CD4-positive, alpha-beta memory T cell (primary cell): ENCODE data around the gene TLR5. TPM values are rescaled to one million over a fixed set of nuclear protein-coding genes. Genes with fewer than 3 reads are reported as not detected.
"Not testable (repeated sequence)": the region's sequence is repeated elsewhere in the genome, so short reads cannot be mapped to it uniquely, and the experiment has no call there.

Experiments
- CTCF ChIA-PET: fragments of 350-600 bp; sonication (Branson Sonifier 250); formaldehyde crosslinking; loops from one replicate; lab custom pipeline; 2021; ENCODE audit warnings: inconsistent platforms; ENCODE audit not compliant: partially characterized antibody; lab: Charles Lee
- POLR2A ChIA-PET: fragments of 350-600 bp; sonication (Branson Sonifier 250); formaldehyde crosslinking; loops from one replicate; lab custom pipeline; 2021; ENCODE audit not compliant: partially characterized antibody; lab: Charles Lee
- DNase-seq, 5 donors: peaks; one replicate each; pipeline versions ENCODE4 v3.0.0 to v3.0.0-alpha.2; 2020 to 2022; ENCODE audit warnings: mixed read lengths in 1 of 5
- H3K27ac ChIP-seq: one replicate; pipeline ENCODE4 v1.7.0; 2013; ENCODE audit warnings: low read depth, low read length
- H3K27me3 ChIP-seq: 2 replicates; pipeline ENCODE4 v1.7.0; 2013; ENCODE audit warnings: mild to moderate bottlenecking, low read length, moderate library complexity; ENCODE audit not compliant: insufficient read depth
- H3K36me3 ChIP-seq: 2 replicates; pipeline ENCODE4 v1.7.0; 2013; ENCODE audit warnings: mild to moderate bottlenecking, low read length, moderate library complexity; ENCODE audit not compliant: insufficient read depth
- H3K4me1 ChIP-seq: 2 replicates; pipeline ENCODE4 v1.7.0; 2013; ENCODE audit warnings: mild to moderate bottlenecking, low read length, moderate library complexity; ENCODE audit not compliant: insufficient read depth
- H3K4me3 ChIP-seq, 2 donors: one replicate each; pipeline ENCODE4 v1.7.0; 2013; ENCODE audit warnings: low read length in 2 of 2, mild to moderate bottlenecking in 1 of 2
- H3K9me3 ChIP-seq, 2 donors: one replicate each; pipeline ENCODE4 v1.7.0; 2013; ENCODE audit warnings: low read length in 2 of 2, control low read depth in 1 of 2; ENCODE audit not compliant: control insufficient read depth in 1 of 2
- H3K27ac Mint-ChIP-seq, 7 donors: one replicate each; pipeline ENCODE4 v1.8.0; 2020 to 2021; ENCODE audit warnings: mixed read lengths in 7 of 7, mild to moderate bottlenecking in 6 of 7, inconsistent platforms in 3 of 7, moderate library complexity in 3 of 7
- H3K27me3 Mint-ChIP-seq, 2 donors: one replicate each; pipeline ENCODE4 v1.8.0; 2020 to 2021; ENCODE audit warnings: mixed read lengths in 2 of 2
- H3K36me3 Mint-ChIP-seq, 2 donors: one replicate each; pipeline ENCODE4 v1.8.0; 2020 to 2021; ENCODE audit warnings: mixed read lengths in 2 of 2, inconsistent platforms in 1 of 2, mild to moderate bottlenecking in 1 of 2
- H3K4me1 Mint-ChIP-seq, 4 donors: one replicate each; pipeline ENCODE4 v1.8.0; 2020 to 2021; ENCODE audit warnings: mixed read lengths in 4 of 4, mild to moderate bottlenecking in 1 of 4
- H3K4me3 Mint-ChIP-seq, 8 donors: one replicate each; pipeline ENCODE4 v1.8.0; 2020 to 2021; ENCODE audit warnings: mixed read lengths in 8 of 8, mild to moderate bottlenecking in 7 of 8, moderate library complexity in 6 of 8, inconsistent platforms in 3 of 8
- H3K9me3 Mint-ChIP-seq, 8 donors: one replicate each; pipeline ENCODE4 v1.8.0; 2020 to 2021; ENCODE audit warnings: mixed read lengths in 8 of 8, mild to moderate bottlenecking in 5 of 8, inconsistent platforms in 3 of 8, moderate library complexity in 1 of 8
- intact Hi-C: fragments of 100-400 bp; cut with micrococcal nuclease; formaldehyde crosslinking; loops from one replicate; pipeline ENCODE4 v1.15.1; 2023
- polyA plus RNA-seq, 2 donors: library from polyadenylated mRNA; unstranded; fragments of 300-500 nt; fragmentation: Illumina TruSeq; gene quantifications; one replicate each; pipeline ENCODE4 v1.2.3, GENCODE V29; 2021
- total RNA-seq, 2 experiments: library from RNA; stranded (reverse); gene quantifications; one replicate each; pipeline ENCODE4 v1.2.3, GENCODE V29; 2021

Gene TLR5
- total and polyA plus RNA-seq, 4 experiments from 2014 or later = 1.4 to 7.1 (median 4.4) TPM

DNA sequence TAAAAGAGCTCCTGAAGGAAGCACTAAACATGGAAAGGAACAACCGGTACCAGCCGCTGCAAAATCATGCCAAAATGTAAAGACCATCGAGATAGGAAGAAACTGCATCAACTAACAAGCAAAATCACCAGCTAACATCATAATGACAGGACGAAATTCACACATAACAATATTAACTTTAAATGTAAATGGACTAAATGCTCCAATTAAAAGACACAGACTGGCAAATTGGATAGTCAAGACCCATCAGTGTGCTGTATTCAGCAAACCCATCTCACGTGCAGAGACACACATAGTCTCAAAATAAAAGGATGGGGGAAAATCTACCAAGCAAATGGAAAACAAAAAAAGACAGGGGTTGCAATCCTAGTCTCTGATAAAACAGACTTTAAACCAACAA, 26.4 kb upstream of the TLR5 start:
- H3K4me3 ChIP-seq, POLR2A ChIA-PET, H3K4me1 ChIP-seq, H3K27ac ChIP-seq, DNase-seq, H3K27me3 Mint-ChIP-seq, H3K9me3 ChIP-seq, H3K4me1 Mint-ChIP-seq, intact Hi-C loops, H3K36me3 Mint-ChIP-seq, H3K27me3 ChIP-seq, H3K9me3 Mint-ChIP-seq, H3K4me3 Mint-ChIP-seq, CTCF ChIA-PET, H3K27ac Mint-ChIP-seq, H3K36me3 ChIP-seq: not testable (repeated sequence)

- Mint-ChIP-seq H3K27ac (peak overlapping the region in 2 of 7 donors; percentile 18 to 50), H3K4me1 (no peaks in the 10 kb centered on the region), H3K27me3 (peaks cover 3% of the 10 kb centered on the region in 2 donors), H3K4me3 (no peak overlapping the region), H3K36me3 (no peaks in the 10 kb centered on the region), H3K9me3 (peaks cover 0 to 2% (median 0%) of the 10 kb centered on the region in 8 donors)
- Histone ChIP-seq H3K27ac (no peak overlapping the region), H3K27me3 (no peaks in the 10 kb centered on the region), H3K4me1 (no peaks in the 10 kb centered on the region), H3K36me3 (no peaks in the 10 kb centered on the region), H3K4me3 (no peak overlapping the region), H3K9me3 (no peaks in the 10 kb centered on the region)
- ChIA-PET CTCF (interaction anchor here (0.8 to 2.2 kb wide), 4 partner anchors 16 to 38 kb away, joined by 3 to 11 read pairs (median 3); no protein-coding TSS in a partner anchor), POLR2A (no interaction called here)
- DNase-seq = no peak
- intact Hi-C loops = no loop called here
Measured at GRCh38 chr1:223161321-223161720, 18.3 kb upstream of the TLR5 start.

DNA sequence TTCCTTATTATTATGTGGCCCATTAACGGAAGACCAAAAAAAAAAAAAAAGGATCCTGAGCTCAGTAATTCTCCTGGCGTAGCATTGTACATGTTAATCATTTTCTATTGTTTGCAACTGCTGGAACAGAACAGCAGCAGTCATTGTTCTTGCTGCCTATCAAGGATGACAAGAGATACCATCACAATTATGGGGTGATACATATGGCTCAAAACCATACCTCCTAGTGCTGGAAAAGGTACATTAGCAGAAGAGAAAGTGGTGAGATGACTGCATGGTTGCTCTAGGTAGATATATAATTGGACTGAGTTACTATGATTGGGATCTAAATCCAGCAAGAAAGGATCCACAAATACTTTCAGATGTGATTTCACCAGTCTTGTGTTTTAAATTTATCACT, 13.3 kb upstream of the TLR5 start:
- Mint-ChIP-seq H3K4me1 (peaks cover 4 to 8% (median 6%) of the 10 kb centered on the region in 4 donors), H3K27ac (no peak overlapping the region), H3K27me3 (peaks cover 0 to 3% of the 10 kb centered on the region in 2 donors), H3K4me3 (no peak overlapping the region), H3K36me3 (no peaks in the 10 kb centered on the region), H3K9me3 (peaks cover 0 to 2% (median 0%) of the 10 kb centered on the region in 8 donors)
- DNase-seq = no peak
- Histone ChIP-seq H3K4me1 (no peaks in the 10 kb centered on the region), H3K36me3 (no peaks in the 10 kb centered on the region), H3K27me3 (no peaks in the 10 kb centered on the region), H3K27ac (no peak overlapping the region), H3K9me3 (no peaks in the 10 kb centered on the region), H3K4me3 (no peak overlapping the region)
- intact Hi-C loops = no loop called here
- ChIA-PET CTCF (interaction anchor here (0.7 to 18.6 kb wide), 2 partner anchors 24 to 206 kb away, joined by 4 to 252 read pairs; no protein-coding TSS in a partner anchor), POLR2A (no interaction called here)

- H3K36me3 ChIP-seq = no peaks in the 10 kb centered on the region
- no peaks in the 10 kb centered on the region for H3K9me3 ChIP-seq
- peaks cover 0 to 2% (median 0%) of the 10 kb centered on the region in 8 donors for H3K9me3 Mint-ChIP-seq
- H3K36me3 Mint-ChIP-seq = no peaks in the 10 kb centered on the region
- H3K27ac Mint-ChIP-seq = no peak overlapping the region
- intact Hi-C loops = no loop called here
- peaks cover 0 to 3% of the 10 kb centered on the region in 2 donors for H3K27me3 Mint-ChIP-seq
- no peak overlapping the region for H3K4me3 Mint-ChIP-seq
- ChIA-PET CTCF (interaction anchor here (1.1 to 18.6 kb wide), 2 partner anchors 11 to 23 kb away, joined by 3 to 252 read pairs; no protein-coding TSS in a partner anchor), POLR2A (interaction anchor here (0.6 kb wide), 1 partner anchor 27 kb away, joined by 3 read pairs; no protein-coding TSS in a partner anchor)
- no peak overlapping the region for H3K4me3 ChIP-seq
- no peak for DNase-seq
- H3K27me3 ChIP-seq = no peaks in the 10 kb centered on the region
- H3K27ac ChIP-seq = no peak overlapping the region
- no peaks in the 10 kb centered on the region for H3K4me1 ChIP-seq
- H3K4me1 Mint-ChIP-seq = peaks cover 4 to 8% (median 6%) of the 10 kb centered on the region in 4 donors
Measured at GRCh38 chr1:223155153-223155552, 12.1 kb upstream of the TLR5 start.

GRCh38 chr1:223153177-223154119, 10.4 kb upstream of the TLR5 start:
- no peaks in the 10 kb centered on the region for H3K27me3 ChIP-seq
- intact Hi-C loops = no loop called here
- no peak overlapping the region for H3K27ac Mint-ChIP-seq
- H3K4me3 ChIP-seq = no peak overlapping the region
- peaks cover 0 to 3% (median 0%) of the 10 kb centered on the region in 8 donors for H3K9me3 Mint-ChIP-seq
- no peak overlapping the region for H3K4me3 Mint-ChIP-seq
- H3K9me3 ChIP-seq = no peaks in the 10 kb centered on the region
- no peaks in the 10 kb centered on the region for H3K36me3 ChIP-seq
- H3K4me1 Mint-ChIP-seq = peaks cover 4 to 8% (median 6%) of the 10 kb centered on the region in 4 donors
- ChIA-PET POLR2A (no interaction called here), CTCF (interaction anchor here (18.6 kb wide), 1 partner anchor 21 kb away, joined by 252 read pairs; no protein-coding TSS in a partner anchor)
- H3K27ac ChIP-seq = no peak overlapping the region
- DNase-seq = no peak
- no peaks in the 10 kb centered on the region for H3K36me3 Mint-ChIP-seq
- peaks cover 0 to 3% of the 10 kb centered on the region in 2 donors for H3K27me3 Mint-ChIP-seq
- no peaks in the 10 kb centered on the region for H3K4me1 ChIP-seq

DNA sequence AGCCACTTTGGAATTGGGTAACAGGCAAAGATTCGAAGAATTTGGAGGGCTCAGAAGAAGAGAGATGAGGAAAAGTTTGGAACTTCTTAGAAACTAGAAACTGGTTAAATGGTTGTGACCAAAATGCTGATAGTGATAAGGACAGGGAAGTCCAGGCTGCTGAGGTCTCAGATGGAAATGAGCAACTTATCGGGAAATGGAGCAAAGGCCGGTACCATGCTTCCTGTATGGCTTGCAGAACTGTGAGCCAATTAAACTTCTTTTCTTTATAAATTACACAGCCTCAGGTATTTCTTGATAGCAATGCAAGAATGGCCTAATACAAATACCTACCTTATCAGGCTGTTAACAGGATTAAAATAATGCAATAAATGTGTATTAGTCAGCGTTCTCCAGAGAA, 9.4 kb upstream of the TLR5 start:
- no peak overlapping the region for H3K4me3 Mint-ChIP-seq
- no peaks in the 10 kb centered on the region for H3K4me1 ChIP-seq
- no peak for DNase-seq
- CTCF ChIA-PET = interaction anchor here (18.6 kb wide), 1 partner anchor 20 kb away, joined by 252 read pairs; no protein-coding TSS in a partner anchor
- POLR2A ChIA-PET = no interaction called here
- no peaks in the 10 kb centered on the region for H3K36me3 ChIP-seq
- intact Hi-C loops = no loop called here
- H3K9me3 ChIP-seq = no peaks in the 10 kb centered on the region
- no peak overlapping the region for H3K27ac ChIP-seq
- peaks cover 4 to 8% (median 6%) of the 10 kb centered on the region in 4 donors for H3K4me1 Mint-ChIP-seq
- peaks cover 0 to 6% (median 4%) of the 10 kb centered on the region in 8 donors for H3K9me3 Mint-ChIP-seq
- H3K4me3 ChIP-seq = no peak overlapping the region
- no peaks in the 10 kb centered on the region for H3K36me3 Mint-ChIP-seq
- H3K27ac Mint-ChIP-seq = no peak overlapping the region
- H3K27me3 Mint-ChIP-seq = peaks cover 0 to 3% of the 10 kb centered on the region in 2 donors
- H3K27me3 ChIP-seq = no peaks in the 10 kb centered on the region

- Histone ChIP-seq H3K4me1 (no peaks in the 10 kb centered on the region), H3K36me3 (no peaks in the 10 kb centered on the region), H3K9me3 (no peaks in the 10 kb centered on the region), H3K27me3 (no peaks in the 10 kb centered on the region), H3K27ac (no peak overlapping the region), H3K4me3 (no peak overlapping the region)
- peaks cover 0 to 3% of the 10 kb centered on the region in 2 donors for H3K27me3 Mint-ChIP-seq
- H3K4me1 Mint-ChIP-seq = peaks cover 4 to 8% (median 6%) of the 10 kb centered on the region in 4 donors
- intact Hi-C loops = no loop called here
- POLR2A ChIA-PET = no interaction called here
- no peak for DNase-seq
- H3K4me3 Mint-ChIP-seq = no peak overlapping the region
- CTCF ChIA-PET = interaction anchor here (1.2 to 18.6 kb wide), 4 partner anchors 10 to 522 kb away, joined by 3 to 252 read pairs (median 11); no protein-coding TSS in a partner anchor
- H3K36me3 Mint-ChIP-seq = no peaks in the 10 kb centered on the region
- peaks cover 0 to 8% (median 4%) of the 10 kb centered on the region in 8 donors for H3K9me3 Mint-ChIP-seq
- no peak overlapping the region for H3K27ac Mint-ChIP-seq
Measured at GRCh38 chr1:223150443-223150842, 7.4 kb upstream of the TLR5 start.
